Activated naive CD8-positive, alpha-beta T cell treated with anti-CD3 and anti-CD28 coated beads for 36 hours (primary cell): ENCODE measurements around the gene SPATC1L. TPM values are rescaled to one million over a fixed set of nuclear protein-coding genes. Genes with fewer than 3 reads are reported as not detected.
"Not testable (repeated sequence)": the region's sequence is repeated elsewhere in the genome, so short reads cannot be mapped to it uniquely, and the experiment has no call there.

ENCODE experiments used
- DNase-seq: peaks from one replicate; pipeline ENCODE4 v3.0.0; 2021
- H3K27ac Mint-ChIP-seq: one replicate; pipeline ENCODE4 v1.8.0; 2022; ENCODE audit warnings: mild to moderate bottlenecking, moderate library complexity, mixed read lengths
- H3K27me3 Mint-ChIP-seq: one replicate; pipeline ENCODE4 v1.8.0; 2022; ENCODE audit warnings: mild to moderate bottlenecking, mixed read lengths
- H3K36me3 Mint-ChIP-seq: one replicate; pipeline ENCODE4 v1.8.0; 2021; ENCODE audit warnings: mild to moderate bottlenecking, mixed read lengths
- H3K4me1 Mint-ChIP-seq: one replicate; pipeline ENCODE4 v1.8.0; 2021; ENCODE audit warnings: mixed read lengths
- H3K4me3 Mint-ChIP-seq: one replicate; pipeline ENCODE4 v1.8.0; 2022; ENCODE audit warnings: mild to moderate bottlenecking, moderate library complexity, mixed read lengths
- H3K9me3 Mint-ChIP-seq: one replicate; pipeline ENCODE4 v1.8.0; 2022; ENCODE audit warnings: mixed read lengths
- total RNA-seq, 2 experiments: library from RNA; stranded (reverse); gene quantifications; one replicate each; pipeline ENCODE4 v1.2.3, GENCODE V29; 2021

SPATC1L gene
- total RNA-seq, 2 experiments from 2014 or later, result 6.3 to 6.9 TPM

DNA sequence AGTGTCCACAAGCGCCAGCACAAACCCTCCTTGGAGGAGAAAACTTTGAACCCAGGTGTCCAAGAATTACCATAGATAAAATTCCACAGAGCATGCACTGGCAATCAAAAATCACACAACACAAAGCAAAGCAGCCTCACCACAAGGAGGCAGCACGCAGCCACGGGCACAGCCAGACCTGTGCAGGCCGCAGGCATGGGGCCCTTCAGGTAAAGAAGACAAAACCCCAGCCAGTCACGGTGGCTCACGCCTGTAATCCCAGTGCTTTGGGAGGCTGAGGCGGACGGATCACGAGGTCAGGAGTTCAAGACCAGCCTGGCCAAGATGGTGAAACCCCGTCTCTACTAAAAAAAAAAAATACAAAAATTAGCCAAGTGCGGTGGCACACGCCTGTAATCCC is 36.8 kb downstream of the SPATC1L start:
- H3K27me3 Mint-ChIP-seq, H3K4me3 Mint-ChIP-seq, H3K36me3 Mint-ChIP-seq, H3K9me3 Mint-ChIP-seq, H3K27ac Mint-ChIP-seq: not testable (repeated sequence)
- DNase-seq, result peak; percentile 51
- peaks cover 12% of the 10 kb centered on the region for H3K4me1 Mint-ChIP-seq

GRCh38 chr21:46146856-46147255 is 37.4 kb downstream of the SPATC1L start:
- no peak overlapping the region for H3K27ac Mint-ChIP-seq
- no peaks in the 10 kb centered on the region for H3K27me3 Mint-ChIP-seq
- no peaks in the 10 kb centered on the region for H3K36me3 Mint-ChIP-seq
- no peak for DNase-seq
- peaks cover 2% of the 10 kb centered on the region for H3K9me3 Mint-ChIP-seq
- H3K4me3 Mint-ChIP-seq, result no peak overlapping the region
- peaks cover 12% of the 10 kb centered on the region for H3K4me1 Mint-ChIP-seq

- no peak for DNase-seq
- Mint-ChIP-seq H3K27ac (no peak overlapping the region), H3K36me3 (no peaks in the 10 kb centered on the region), H3K27me3 (no peaks in the 10 kb centered on the region), H3K4me3 (no peak overlapping the region), H3K9me3 (peaks cover 2% of the 10 kb centered on the region), H3K4me1 (peaks cover 14% of the 10 kb centered on the region)
Measured at GRCh38 chr21:46145840-46146691, 38.2 kb downstream of the SPATC1L start.

DNA sequence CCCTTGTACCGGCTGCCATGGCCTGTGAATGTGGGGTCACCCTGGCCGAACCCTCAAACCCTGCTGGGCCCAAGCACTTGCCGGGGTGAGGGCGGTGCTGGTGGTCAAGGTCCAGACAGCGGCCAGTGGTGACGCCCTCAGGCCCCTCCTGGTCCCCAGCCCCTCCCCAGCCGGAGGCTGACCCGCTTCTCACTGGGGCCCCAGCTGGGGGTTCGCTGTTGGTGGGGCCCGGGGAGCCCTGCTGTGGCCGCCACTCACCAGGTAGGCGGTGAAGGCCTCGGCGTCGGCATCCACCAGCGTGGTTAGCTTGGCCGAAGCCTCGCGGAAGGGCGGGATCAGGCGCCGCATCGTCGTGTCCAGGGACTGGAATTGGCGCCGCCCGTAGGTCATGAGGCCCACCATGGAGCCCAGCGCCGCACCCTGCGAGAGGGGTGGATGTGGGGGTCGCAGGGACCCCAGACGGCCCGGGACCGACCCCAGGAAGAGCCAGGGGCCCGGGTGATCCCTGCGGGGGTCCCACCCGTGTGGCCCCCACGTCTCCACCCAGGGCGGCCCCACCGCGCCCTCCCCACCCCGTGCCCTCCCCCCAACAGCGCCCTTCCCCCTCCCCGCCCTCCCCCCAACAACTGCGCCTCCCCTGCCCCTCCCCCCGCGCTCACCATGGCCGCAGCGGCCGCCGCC is 39.0 kb downstream of the SPATC1L start:
- no peak for DNase-seq
- Mint-ChIP-seq H3K27me3 (no peaks in the 10 kb centered on the region), H3K4me3 (no peak overlapping the region), H3K36me3 (no peaks in the 10 kb centered on the region), H3K27ac (peak overlapping the region; percentile 49), H3K4me1 (peaks cover 14% of the 10 kb centered on the region), H3K9me3 (peaks cover 2% of the 10 kb centered on the region)

DNA sequence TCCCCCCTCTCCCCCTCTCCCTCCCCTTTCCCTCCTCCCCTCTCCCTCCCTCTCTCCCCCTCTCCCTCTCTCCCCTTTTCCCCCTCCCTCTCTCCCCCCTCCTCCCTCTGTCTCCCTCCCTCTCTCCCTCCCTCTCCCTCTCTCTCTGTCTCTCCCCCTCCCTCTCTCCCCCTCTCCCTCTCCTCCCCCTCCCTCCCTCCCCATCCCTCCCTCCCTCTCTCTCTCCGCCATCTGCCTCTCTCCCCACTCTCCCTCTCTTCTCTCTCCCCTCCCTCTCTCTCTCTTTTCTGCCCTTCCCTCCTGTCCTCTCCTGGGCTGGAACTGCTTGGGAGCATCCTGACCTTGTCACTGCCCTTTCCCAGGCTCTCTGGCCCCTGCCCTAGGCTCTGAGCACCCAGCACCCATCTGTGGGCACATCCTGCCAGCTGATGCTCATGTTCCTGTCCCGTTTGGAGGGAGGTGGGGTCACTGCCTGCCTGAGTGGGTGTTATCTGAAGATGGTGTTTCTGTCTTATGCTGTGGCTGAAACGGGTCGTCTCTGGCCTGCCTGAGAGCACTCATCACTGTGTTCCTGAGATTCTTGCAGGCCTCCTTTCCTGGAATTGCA is 39.7 kb downstream of the SPATC1L start:
- Mint-ChIP-seq H3K36me3 (no peaks in the 10 kb centered on the region), H3K27ac (peak overlapping the region; percentile 49), H3K9me3 (peaks cover 2% of the 10 kb centered on the region), H3K4me1 (peaks cover 14% of the 10 kb centered on the region), H3K4me3 (no peak overlapping the region), H3K27me3 (no peaks in the 10 kb centered on the region)
- DNase-seq, result no peak

DNA sequence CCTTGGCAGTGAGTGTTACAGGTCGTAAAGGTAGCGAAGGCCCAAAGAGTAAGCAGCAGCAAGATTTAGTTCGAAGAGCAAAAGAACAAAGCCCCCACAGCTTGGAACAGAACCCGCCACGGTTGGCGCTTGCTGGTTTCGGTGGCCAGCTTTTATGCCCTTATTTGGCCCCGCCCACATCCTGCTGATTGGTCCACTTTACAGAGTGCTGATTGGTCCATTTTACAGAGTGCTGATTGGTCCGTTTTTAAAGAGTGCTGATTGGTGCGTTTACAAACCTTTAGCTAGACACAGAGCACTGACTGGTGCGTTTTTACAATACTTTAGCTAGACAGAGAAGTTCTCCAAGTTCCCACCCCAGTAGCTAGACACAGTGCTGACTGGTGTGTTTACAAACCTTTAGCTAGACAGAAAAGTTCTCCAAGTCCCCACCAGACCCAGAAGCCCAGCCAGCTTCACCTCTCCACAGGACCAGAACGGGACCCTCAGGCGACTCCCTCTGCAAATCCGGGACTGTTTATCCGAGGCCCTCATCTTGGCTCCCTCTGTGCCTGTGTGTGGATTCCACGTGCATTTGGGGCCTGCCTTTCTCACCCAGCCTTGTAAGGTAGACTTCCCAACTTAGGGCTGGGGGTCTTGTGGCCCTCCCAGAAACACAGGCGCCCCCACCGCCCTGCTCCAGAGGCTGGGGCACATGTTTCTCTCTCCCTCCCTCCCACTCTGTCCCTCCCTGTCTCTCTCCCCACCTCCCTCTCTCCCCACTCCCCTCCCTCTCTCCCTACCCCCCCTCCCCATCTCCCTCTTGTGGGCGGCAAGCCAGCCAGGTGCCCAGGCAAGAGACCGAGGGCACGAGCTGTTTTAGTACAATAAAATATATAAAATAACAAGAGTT is 41.4 kb downstream of the SPATC1L start:
- Mint-ChIP-seq H3K27me3 (no peaks in the 10 kb centered on the region), H3K27ac (peak overlapping the region; percentile 29), H3K36me3 (no peaks in the 10 kb centered on the region), H3K4me3 (no peak overlapping the region), H3K4me1 (peaks cover 14% of the 10 kb centered on the region), H3K9me3 (peaks cover 2% of the 10 kb centered on the region)
- DNase-seq, result peak; percentile 45

DNA sequence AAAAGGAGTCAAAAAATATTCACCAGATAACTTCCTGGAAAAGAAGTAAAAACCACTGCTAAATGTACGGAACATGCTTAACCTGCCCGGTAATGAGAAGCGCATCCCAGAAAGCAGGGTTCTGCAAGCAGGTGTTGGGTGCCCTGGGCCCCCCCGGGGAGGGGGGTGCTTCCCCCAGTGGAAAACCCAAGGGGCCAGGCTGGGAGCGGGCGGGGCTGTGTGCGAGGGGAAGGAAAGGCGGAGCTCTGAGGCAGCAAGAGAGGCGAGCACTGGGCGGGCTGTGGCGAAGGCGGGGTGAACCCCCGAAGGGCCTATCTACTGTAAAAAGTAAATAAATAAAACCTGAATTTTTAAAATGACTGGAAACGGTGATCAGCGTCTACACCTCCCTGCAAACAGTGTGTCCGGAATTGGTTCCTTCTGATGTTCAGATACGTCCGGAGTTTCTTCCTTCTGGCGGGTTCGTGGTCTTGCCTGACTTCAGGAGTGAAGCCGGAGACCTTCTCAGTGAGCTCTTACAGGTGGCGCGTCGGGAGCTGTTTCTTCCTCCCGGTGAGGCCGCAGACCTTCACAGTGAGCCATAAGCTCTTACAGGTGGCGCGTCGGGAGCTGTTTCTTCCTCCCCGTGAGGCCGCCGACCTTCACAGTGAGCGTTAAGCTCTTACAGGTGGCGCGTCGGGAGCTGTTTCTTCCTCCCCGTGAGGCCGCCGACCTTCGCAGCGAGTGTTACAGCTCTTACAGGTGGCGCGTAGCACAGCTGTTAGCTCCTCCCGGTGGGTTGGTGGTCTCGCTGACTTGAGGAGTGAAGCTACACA is 42.3 kb downstream of the SPATC1L start:
- H3K9me3 Mint-ChIP-seq, result peaks cover 2% of the 10 kb centered on the region
- no peak overlapping the region for H3K4me3 Mint-ChIP-seq
- no peaks in the 10 kb centered on the region for H3K27me3 Mint-ChIP-seq
- H3K27ac Mint-ChIP-seq, result no peak overlapping the region
- no peaks in the 10 kb centered on the region for H3K36me3 Mint-ChIP-seq
- no peak for DNase-seq
- H3K4me1 Mint-ChIP-seq, result peaks cover 14% of the 10 kb centered on the region

GRCh38 chr21:46140352-46141003 is 43.8 kb downstream of the SPATC1L start:
- H3K4me3 Mint-ChIP-seq, DNase-seq, H3K9me3 Mint-ChIP-seq, H3K27ac Mint-ChIP-seq, H3K36me3 Mint-ChIP-seq, H3K27me3 Mint-ChIP-seq: not testable (repeated sequence)
- peaks cover 14% of the 10 kb centered on the region for H3K4me1 Mint-ChIP-seq

- peaks cover 12% of the 10 kb centered on the region for H3K4me1 Mint-ChIP-seq
- H3K4me3 Mint-ChIP-seq, result no peak overlapping the region
- H3K9me3 Mint-ChIP-seq, result peaks cover 2% of the 10 kb centered on the region
- H3K27me3 Mint-ChIP-seq, result no peaks in the 10 kb centered on the region
- no peaks in the 10 kb centered on the region for H3K36me3 Mint-ChIP-seq
- no peak for DNase-seq
- no peak overlapping the region for H3K27ac Mint-ChIP-seq
Measured at GRCh38 chr21:46139686-46140085, 44.6 kb downstream of the SPATC1L start.

- no peak overlapping the region for H3K4me3 Mint-ChIP-seq
- no peak overlapping the region for H3K27ac Mint-ChIP-seq
- H3K27me3 Mint-ChIP-seq, result no peaks in the 10 kb centered on the region
- peaks cover 2% of the 10 kb centered on the region for H3K9me3 Mint-ChIP-seq
- DNase-seq, result no peak
- no peaks in the 10 kb centered on the region for H3K36me3 Mint-ChIP-seq
- H3K4me1 Mint-ChIP-seq, result peaks cover 6% of the 10 kb centered on the region
Measured at GRCh38 chr21:46138383-46138970, 45.8 kb downstream of the SPATC1L start.

GRCh38 chr21:46137908-46138307 is 46.4 kb downstream of the SPATC1L start:
- no peak for DNase-seq
- Mint-ChIP-seq H3K27me3 (no peaks in the 10 kb centered on the region), H3K27ac (no peak overlapping the region), H3K4me3 (no peak overlapping the region), H3K4me1 (peaks cover 5% of the 10 kb centered on the region), H3K36me3 (no peaks in the 10 kb centered on the region), H3K9me3 (peaks cover 2% of the 10 kb centered on the region)

DNA sequence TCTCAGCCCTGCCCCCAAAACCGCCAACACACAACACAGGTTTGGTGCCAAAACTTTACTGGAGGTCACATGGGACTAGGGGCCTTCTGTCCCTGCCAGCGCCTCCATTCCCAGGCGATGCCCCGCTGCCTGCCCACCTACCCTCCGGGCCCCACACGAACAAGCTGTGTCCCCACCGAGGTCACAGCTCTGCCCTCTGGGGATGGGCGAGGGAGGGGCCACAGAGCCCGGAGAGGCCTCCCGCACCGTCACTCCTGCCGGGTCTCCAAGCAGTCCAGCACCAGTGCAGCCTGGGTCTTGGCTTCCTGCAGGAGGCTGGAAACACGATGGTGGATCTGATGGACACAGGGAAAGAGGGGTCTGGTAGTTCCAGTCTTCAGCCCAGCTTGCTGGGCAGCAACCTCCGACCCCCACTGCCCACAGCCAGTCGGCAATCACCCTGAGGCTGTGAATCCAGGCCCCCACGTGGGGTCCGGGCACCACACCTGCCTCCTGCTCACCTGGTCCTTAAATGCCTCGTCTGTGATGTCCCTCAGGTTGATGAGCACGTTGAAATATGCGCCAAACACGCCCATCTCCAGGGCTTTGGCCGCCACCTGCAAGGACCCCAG is 47.4 kb downstream of the SPATC1L start:
- Mint-ChIP-seq H3K9me3 (no peaks in the 10 kb centered on the region), H3K36me3 (no peaks in the 10 kb centered on the region), H3K27ac (no peak overlapping the region), H3K27me3 (no peaks in the 10 kb centered on the region), H3K4me3 (no peak overlapping the region), H3K4me1 (peaks cover 2% of the 10 kb centered on the region)
- no peak for DNase-seq

GRCh38 chr21:46135782-46136395 is 48.4 kb downstream of the SPATC1L start:
- H3K4me1 Mint-ChIP-seq, result no peaks in the 10 kb centered on the region
- H3K4me3 Mint-ChIP-seq, result no peak overlapping the region
- no peaks in the 10 kb centered on the region for H3K36me3 Mint-ChIP-seq
- no peak for DNase-seq
- no peaks in the 10 kb centered on the region for H3K27me3 Mint-ChIP-seq
- H3K27ac Mint-ChIP-seq, result no peak overlapping the region
- no peaks in the 10 kb centered on the region for H3K9me3 Mint-ChIP-seq
